Measurements from ENCODE around the gene VRK3. TPM values are rescaled to one million over a fixed set of nuclear protein-coding genes. Genes with fewer than 3 reads are reported as not detected.
"Not testable (repeated sequence)": the region's sequence is repeated elsewhere in the genome, so short reads cannot be mapped to it uniquely, and the experiment has no call there.

The VRK3 gene
- polyA plus RNA-seq, 1 donor from 2014 or later: 47.3 TPM

- Histone ChIP-seq H3K9ac (ENCODE audit: low read length) (no peak overlapping the region), H4K20me1 (ENCODE audit: insufficient read depth) (no peaks in the 10 kb centered on the region), H3K36me3 (ENCODE audit: insufficient read depth, low read length) (no peaks in the 10 kb centered on the region), H3K9me2 (ENCODE audit: insufficient read depth, low read length) (no peaks in the 10 kb centered on the region), H3K4me3 (ENCODE audit: low read length) (no peak overlapping the region), H3F3A (ENCODE audit: insufficient read depth, low read length, poor library complexity, severe bottlenecking) (no peaks in the 10 kb centered on the region), H3K9me3 (ENCODE audit: low read length) (no peaks in the 10 kb centered on the region), H3K27ac (ENCODE audit: low read length) (no peak overlapping the region), H3K4me2 (ENCODE audit: low read length) (no peak overlapping the region), H2AFZ (ENCODE audit: low read depth, low read length) (no peak overlapping the region), H3K79me2 (replicated peaks; ENCODE audit: insufficient read depth, low read length) (no peaks in the 10 kb centered on the region), H3K27me3 (ENCODE audit: insufficient read depth, low read depth, low read length) (no peaks in the 10 kb centered on the region)
- TF ChIP-seq CTCF (IDR thresholded peaks at IDR 0.05; ENCODE audit: poor library complexity, severe bottlenecking) (no peak), POLR2AphosphoS5 (IDR thresholded peaks at IDR 0.05) (no peak), RAD21 (conservative IDR thresholded peaks at IDR 0.05) (no peak), MXI1 (conservative IDR thresholded peaks at IDR 0.05; ENCODE audit: poor library complexity, severe bottlenecking) (no peak), TAF1 (IDR thresholded peaks at IDR 0.05; ENCODE audit: low read depth) (no peak), EP300 (conservative IDR thresholded peaks at IDR 0.05; ENCODE audit: poor library complexity, severe bottlenecking) (no peak), EZH2 (IDR thresholded peaks at IDR 0.05; ENCODE audit: borderline replicate concordance, insufficient read depth, low read length, poor library complexity, severe bottlenecking) (no peak), SMC3 (conservative IDR thresholded peaks at IDR 0.05; ENCODE audit: poor library complexity) (no peak)
- TF ChIP-seq, protein P1, sequence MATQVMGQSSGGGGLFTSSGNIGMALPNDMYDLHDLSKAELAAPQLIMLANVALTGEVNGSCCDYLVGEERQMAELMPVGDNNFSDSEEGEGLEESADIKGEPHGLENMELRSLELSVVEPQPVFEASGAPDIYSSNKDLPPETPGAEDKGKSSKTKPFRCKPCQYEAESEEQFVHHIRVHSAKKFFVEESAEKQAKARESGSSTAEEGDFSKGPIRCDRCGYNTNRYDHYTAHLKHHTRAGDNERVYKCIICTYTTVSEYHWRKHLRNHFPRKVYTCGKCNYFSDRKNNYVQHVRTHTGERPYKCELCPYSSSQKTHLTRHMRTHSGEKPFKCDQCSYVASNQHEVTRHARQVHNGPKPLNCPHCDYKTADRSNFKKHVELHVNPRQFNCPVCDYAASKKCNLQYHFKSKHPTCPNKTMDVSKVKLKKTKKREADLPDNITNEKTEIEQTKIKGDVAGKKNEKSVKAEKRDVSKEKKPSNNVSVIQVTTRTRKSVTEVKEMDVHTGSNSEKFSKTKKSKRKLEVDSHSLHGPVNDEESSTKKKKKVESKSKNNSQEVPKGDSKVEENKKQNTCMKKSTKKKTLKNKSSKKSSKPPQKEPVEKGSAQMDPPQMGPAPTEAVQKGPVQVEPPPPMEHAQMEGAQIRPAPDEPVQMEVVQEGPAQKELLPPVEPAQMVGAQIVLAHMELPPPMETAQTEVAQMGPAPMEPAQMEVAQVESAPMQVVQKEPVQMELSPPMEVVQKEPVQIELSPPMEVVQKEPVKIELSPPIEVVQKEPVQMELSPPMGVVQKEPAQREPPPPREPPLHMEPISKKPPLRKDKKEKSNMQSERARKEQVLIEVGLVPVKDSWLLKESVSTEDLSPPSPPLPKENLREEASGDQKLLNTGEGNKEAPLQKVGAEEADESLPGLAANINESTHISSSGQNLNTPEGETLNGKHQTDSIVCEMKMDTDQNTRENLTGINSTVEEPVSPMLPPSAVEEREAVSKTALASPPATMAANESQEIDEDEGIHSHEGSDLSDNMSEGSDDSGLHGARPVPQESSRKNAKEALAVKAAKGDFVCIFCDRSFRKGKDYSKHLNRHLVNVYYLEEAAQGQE (IDR thresholded peaks at IDR 0.05; ENCODE audit: borderline replicate concordance): no peak
These were observed 52.3 kb downstream of the VRK3 start for GRCh38 chr19:49972841-49973240.

DNA sequence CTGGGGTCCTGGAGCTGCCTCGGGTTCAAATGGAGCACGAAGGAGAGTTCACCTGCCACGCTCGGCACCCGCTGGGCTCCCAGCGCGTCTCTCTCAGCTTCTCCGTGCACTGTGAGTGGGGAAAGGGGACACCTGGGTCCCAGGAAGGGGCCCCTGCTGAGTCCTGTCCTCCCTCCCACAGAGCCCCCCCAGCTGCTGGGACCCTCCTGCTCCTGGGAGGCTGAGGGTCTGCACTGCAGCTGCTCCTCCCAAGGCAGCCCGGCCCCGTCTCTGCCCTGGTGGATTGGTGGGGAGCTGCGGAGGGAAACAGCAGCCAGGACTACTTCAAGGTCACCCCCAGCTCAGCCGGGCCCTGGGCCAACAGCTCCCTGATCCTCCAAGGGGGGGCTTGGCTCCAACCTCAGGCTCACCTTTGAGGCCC lies 53.2 kb downstream of the VRK3 start:
- H3K27me3 ChIP-seq (ENCODE audit: insufficient read depth, low read depth, low read length): no peaks in the 10 kb centered on the region
- H3K79me2 ChIP-seq (replicated peaks; ENCODE audit: insufficient read depth, low read length): no peaks in the 10 kb centered on the region
- no peak overlapping the region for H3K9ac ChIP-seq (ENCODE audit: low read length)
- H3F3A ChIP-seq (ENCODE audit: insufficient read depth, low read length, poor library complexity, severe bottlenecking): no peaks in the 10 kb centered on the region
- no peaks in the 10 kb centered on the region for H3K36me3 ChIP-seq (ENCODE audit: insufficient read depth, low read length)
- TF ChIP-seq SMC3 (conservative IDR thresholded peaks at IDR 0.05; ENCODE audit: poor library complexity) (no peak), RAD21 (conservative IDR thresholded peaks at IDR 0.05) (no peak), EZH2 (IDR thresholded peaks at IDR 0.05; ENCODE audit: borderline replicate concordance, insufficient read depth, low read length, poor library complexity, severe bottlenecking) (no peak), EP300 (conservative IDR thresholded peaks at IDR 0.05; ENCODE audit: poor library complexity, severe bottlenecking) (no peak), CTCF (IDR thresholded peaks at IDR 0.05; ENCODE audit: poor library complexity, severe bottlenecking) (no peak), POLR2AphosphoS5 (IDR thresholded peaks at IDR 0.05) (no peak), MXI1 (conservative IDR thresholded peaks at IDR 0.05; ENCODE audit: poor library complexity, severe bottlenecking) (no peak), TAF1 (IDR thresholded peaks at IDR 0.05; ENCODE audit: low read depth) (no peak)
- TF ChIP-seq, protein P1 (IDR thresholded peaks at IDR 0.05; ENCODE audit: borderline replicate concordance): no peak
- no peaks in the 10 kb centered on the region for H3K9me3 ChIP-seq (ENCODE audit: low read length)
- H3K9me2 ChIP-seq (ENCODE audit: insufficient read depth, low read length): no peaks in the 10 kb centered on the region
- no peaks in the 10 kb centered on the region for H4K20me1 ChIP-seq (ENCODE audit: insufficient read depth)
- no peak overlapping the region for H3K4me3 ChIP-seq (ENCODE audit: low read length)
- H3K27ac ChIP-seq (ENCODE audit: low read length): no peak overlapping the region
- no peak overlapping the region for H2AFZ ChIP-seq (ENCODE audit: low read depth, low read length)
- no peak overlapping the region for H3K4me2 ChIP-seq (ENCODE audit: low read length)

GRCh38 chr19:49969355-49969754 lies 55.8 kb downstream of the VRK3 start:
- H4K20me1 ChIP-seq (ENCODE audit: insufficient read depth); H2AFZ ChIP-seq (ENCODE audit: low read depth, low read length); H3K36me3 ChIP-seq (ENCODE audit: insufficient read depth, low read length); H3K4me3 ChIP-seq (ENCODE audit: low read length); H3K27me3 ChIP-seq (ENCODE audit: insufficient read depth, low read depth, low read length); H3K27ac ChIP-seq (ENCODE audit: low read length); H3K4me2 ChIP-seq (ENCODE audit: low read length); H3K79me2 ChIP-seq (replicated peaks; ENCODE audit: insufficient read depth, low read length); H3K9me2 ChIP-seq (ENCODE audit: insufficient read depth, low read length); H3K9me3 ChIP-seq (ENCODE audit: low read length); H3F3A ChIP-seq (ENCODE audit: insufficient read depth, low read length, poor library complexity, severe bottlenecking); H3K9ac ChIP-seq (ENCODE audit: low read length): not testable (repeated sequence)

Measured in neural cell (in vitro differentiated cells).